ENCODE data around the gene PRKG1.

GRCh38 chr10:51072210-51072609 is 2.1 kb upstream of the PRKG1 start:
- TF ChIP-seq, protein P1, sequence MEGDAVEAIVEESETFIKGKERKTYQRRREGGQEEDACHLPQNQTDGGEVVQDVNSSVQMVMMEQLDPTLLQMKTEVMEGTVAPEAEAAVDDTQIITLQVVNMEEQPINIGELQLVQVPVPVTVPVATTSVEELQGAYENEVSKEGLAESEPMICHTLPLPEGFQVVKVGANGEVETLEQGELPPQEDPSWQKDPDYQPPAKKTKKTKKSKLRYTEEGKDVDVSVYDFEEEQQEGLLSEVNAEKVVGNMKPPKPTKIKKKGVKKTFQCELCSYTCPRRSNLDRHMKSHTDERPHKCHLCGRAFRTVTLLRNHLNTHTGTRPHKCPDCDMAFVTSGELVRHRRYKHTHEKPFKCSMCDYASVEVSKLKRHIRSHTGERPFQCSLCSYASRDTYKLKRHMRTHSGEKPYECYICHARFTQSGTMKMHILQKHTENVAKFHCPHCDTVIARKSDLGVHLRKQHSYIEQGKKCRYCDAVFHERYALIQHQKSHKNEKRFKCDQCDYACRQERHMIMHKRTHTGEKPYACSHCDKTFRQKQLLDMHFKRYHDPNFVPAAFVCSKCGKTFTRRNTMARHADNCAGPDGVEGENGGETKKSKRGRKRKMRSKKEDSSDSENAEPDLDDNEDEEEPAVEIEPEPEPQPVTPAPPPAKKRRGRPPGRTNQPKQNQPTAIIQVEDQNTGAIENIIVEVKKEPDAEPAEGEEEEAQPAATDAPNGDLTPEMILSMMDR (IDR thresholded peaks at IDR 0.05), result no peak
- TF ChIP-seq POLR2A (IDR thresholded peaks at IDR 0.05) (no peak), POLR2AphosphoS5 (IDR thresholded peaks at IDR 0.05; ENCODE audit: insufficient read depth in 1 of 2, low read depth in 1 of 2) (no peak)
